HG03469 (cell line): ENCODE results near the gene SARM1.

ENCODE experiments used
- ATAC-seq: cut with Tn5 transposase; IDR thresholded peaks from one replicate; pipeline ENCODE4 v1.9.1; 2021; ENCODE audit warnings: mild to moderate bottlenecking, moderate library complexity, moderate number of reproducible peaks; ENCODE audit not compliant: unreplicated experiment

Gene SARM1

DNA sequence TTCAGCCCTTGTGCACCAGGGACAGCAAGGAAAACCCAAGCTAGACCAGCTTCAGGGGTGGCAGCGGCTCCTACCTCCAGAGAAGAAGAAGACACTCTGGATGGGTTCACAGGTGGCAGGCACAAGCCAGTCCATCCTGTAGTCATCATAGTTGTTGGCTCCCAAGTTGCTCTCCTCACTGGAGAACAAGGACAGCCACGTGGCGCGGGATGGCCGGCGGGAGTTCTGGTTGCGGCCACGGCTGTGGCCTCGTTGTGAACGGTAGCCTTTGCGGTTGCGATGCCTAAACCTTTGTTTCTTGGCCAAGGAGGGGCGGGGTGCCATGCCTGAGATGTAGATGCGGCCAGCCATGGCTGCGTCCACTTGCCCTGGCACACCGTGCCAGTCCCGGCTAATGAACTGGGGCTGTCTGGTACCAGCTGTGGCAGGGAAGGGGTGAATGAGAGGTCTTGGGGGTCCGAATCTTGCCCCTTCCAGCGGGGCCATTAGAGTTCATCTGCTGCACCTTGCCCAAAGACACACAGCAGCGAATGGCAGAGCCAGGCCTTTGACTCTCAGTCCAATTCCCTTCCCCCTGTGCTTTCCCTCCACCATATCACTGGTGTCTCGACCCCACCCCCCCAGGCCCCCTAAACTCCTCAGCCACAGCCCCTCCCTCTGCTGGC, 3.7 kb upstream of the SARM1 start:
- no peak for ATAC-seq

DNA sequence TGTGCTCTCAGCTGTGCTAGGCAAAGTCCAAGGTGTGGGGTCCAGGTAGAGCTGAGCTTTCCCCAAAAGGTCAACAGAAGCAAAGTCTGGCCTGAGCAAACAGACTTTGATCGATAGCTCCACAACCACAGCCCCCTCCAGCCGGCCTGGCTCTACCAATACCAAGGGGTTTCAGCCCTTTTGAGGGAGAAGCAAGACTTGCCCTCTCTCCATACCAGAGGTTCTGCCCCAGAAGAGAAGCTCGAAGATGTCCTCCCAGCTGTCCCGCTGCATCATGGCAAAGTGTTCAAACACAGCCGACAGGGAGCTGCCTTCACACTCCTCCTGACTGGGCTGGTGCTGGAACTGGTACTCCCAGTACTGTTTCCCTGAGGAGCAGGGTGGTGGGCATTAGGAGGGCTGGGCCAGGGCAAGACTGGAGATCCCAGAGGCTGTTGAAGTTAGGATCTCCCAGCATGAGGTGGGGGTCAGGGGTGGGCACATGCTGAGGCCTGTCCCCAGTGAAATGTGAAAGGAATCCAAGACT, 3.1 kb upstream of the SARM1 start:
- no peak for ATAC-seq

DNA sequence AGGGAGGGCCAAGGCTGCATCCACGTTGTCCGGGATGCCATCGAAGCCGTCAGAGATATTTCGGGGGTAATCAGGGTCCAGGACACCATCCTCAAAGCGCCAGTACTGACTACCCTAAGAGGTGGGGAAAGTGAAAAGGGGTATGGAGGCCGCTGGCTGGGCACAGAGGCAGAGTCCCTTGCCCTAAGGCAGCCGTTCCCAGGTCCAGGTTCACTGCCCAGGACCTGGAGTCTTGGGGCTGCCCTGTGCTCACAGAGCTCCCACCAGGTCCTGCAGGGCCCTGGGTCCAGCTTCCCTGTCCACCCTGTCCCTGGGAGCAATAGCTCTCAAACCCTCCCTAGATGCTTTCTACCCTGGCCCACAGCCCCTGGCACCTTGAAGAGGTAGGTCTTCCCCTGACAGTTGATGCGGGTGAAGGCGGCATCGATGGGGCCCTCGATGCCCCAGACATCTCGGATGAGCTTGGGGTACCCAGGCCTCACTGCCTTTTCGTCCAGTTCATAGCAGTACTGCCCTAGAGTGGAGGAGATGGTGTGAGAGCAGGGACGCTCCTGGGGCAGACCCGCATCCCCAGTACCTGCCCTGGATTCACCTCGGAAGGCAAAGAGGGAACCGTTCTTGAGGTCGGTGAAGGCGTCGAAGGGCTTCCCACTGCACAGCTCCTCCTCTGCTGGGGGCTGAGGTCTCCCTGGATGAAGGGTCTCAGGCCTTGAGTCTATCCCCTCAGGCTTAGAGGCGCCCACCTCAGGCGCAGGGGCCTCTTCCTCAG, 2.4 kb upstream of the SARM1 start:
- ATAC-seq: no peak

DNA sequence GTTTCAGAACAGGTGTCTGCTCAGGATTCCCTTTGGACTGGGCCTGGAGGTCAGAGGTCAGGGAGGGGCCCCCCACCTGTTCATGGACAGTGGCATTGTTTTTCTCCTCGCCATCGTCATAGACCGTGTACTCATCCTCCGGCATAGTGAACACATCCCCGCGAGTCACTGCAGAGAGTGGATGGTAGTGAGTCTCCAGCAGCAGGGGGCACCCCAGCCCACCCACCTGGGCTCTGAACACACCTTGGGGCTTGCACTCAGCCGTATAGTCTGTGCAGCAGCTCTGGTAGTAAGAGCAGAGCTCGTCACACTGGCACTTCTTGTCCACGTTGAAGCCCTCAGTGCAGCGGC, 1.8 kb upstream of the SARM1 start:
- ATAC-seq: no peak

DNA sequence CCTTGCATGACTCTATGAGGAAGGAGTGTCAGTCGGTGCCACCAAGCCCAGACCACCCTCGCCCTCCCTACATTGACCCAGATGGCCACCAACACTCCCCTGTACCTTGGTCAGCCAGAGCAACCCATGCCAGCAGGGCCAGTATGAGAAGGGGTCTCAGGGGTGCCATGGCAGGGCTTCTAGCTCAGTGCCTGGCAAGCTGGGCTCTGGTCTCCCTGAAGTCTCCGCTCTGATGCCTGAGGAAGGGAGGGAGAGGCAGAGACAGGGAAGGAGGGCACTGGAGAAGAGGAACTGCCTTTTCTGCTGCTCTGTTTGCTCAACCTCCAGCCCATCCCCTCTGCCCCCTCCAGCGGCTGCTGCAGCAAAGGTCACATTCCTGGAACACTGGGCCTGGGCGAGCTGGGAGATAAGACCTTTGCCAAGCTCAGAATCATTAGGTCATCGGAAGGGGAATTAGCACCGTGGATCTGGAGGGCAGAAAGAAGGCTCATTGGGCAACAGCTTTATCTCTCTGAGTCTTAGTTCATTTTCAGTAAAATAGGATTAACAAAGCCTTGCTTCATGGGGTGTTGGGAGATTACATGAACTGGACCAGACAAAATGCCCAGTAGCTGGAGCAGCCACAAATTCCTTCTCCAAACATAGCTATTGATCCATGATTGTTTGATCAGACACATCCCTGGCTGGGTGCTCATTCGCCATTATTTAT, 1.3 kb upstream of the SARM1 start, which contains the start of gene VTN:
Gene VTN (minus strand): TSS at position 273 of the 709 bp plus-strand sequence. CDS start 104 bp downstream, at position 169.
- no peak for ATAC-seq

DNA sequence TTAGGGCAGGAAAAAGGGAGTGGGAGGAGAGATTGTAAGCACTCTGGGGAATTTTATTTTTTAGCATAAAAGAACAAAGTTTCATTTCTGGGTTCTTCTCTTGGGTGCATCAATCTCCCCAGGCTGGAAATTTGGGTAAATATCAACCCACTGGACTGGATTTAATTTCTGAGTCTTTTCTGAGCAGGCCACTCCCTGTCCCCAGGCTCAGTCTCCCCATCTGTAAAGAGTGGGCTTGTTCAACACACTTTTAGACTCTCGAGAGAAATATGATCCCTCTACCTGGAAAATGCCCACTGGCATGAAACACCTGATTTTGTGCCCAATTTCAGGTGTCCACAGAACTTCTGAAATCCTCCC, 770 bp upstream of the SARM1 start:
- no peak for ATAC-seq

DNA sequence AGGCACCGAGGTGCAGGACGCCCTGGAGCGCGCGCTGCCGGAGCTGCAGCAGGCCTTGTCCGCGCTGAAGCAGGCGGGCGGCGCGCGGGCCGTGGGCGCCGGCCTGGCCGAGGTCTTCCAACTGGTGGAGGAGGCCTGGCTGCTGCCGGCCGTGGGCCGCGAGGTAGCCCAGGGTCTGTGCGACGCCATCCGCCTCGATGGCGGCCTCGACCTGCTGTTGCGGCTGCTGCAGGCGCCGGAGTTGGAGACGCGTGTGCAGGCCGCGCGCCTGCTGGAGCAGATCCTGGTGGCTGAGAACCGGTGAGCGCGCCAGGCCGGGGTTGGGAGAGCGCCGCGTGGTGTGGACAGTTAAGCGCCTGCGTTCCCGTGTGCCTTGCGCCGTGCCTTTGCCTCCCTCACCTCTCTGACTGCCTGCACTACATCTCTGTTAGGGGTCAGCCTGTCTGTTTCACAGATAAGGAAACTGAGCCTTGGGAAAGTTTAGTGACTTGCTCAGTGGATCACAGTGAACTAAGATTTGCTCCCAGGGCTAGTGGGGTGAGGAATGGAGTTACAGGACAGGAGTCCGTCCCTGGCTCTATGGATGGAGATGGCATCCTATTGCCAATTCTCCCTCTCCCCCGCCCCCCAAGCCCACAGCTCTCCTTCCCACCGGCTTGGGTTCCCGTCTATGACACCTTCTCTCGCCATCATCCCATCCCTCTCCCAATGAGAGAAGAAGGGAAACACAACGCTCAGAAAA, 880 bp downstream of the SARM1 start:
- ATAC-seq: no peak

DNA sequence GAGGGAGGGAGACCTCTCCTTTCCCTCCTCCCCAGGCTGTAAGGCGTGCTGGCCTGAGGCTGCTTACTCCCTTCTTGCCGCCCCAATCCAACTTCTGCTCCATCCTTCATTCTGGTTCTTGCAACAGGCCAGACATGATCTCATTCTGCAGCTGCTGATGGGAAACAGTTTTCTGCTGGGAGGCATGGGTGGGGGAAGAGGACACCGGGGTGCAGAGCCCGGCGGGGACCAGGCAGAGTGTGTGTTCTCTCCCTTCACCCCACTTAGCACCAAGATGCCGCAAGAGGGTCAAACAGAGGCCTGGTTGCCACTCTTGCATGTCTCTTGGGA, 1.4 kb downstream of the SARM1 start:
- no peak for ATAC-seq

DNA sequence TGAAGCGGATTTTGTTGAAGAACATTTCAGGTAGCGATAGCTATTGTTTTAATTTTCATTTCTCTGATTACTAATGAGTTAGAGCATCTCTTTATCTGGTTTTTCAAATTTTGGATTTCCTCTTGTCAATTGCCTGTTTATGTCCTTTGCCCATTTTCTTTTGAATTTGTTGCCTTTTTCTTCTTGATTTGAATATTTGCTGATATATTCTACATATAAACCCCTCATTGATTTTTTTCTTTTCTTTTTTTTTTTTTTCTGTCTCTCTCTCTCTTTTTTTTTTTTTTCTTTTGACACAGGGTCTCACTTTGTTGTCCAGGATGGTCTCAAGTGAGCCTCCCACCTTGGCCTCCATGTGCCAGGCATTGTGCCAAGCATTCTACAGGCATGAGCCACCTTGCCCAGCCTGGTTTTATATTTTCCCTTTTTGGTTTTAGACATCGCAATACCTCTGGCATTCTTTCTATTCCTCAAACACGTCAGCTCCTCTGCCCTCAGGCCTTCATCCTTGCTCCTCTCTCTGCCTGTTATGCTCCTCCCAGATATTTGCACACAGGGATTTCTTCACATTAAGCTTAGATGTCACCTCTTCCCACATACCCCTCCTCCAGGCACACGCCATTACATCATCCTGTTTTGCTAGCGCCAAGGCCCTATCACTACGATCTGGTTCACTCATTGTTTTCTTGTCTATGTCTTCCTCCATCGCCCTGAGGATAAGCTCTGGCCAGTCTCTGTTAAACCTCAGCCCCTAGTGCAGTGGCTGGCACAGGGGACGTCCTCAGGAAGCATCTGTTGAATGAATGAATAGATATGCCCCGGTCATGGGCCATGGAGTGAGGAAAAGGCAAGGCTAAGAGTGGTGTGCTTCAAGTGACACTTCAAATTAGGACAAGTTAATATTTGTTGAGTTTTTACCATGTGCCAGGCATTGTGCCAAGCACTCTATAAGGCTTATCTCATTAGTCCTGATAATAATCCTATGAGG, 8.6 kb downstream of the SARM1 start:
- ATAC-seq: no peak

DNA sequence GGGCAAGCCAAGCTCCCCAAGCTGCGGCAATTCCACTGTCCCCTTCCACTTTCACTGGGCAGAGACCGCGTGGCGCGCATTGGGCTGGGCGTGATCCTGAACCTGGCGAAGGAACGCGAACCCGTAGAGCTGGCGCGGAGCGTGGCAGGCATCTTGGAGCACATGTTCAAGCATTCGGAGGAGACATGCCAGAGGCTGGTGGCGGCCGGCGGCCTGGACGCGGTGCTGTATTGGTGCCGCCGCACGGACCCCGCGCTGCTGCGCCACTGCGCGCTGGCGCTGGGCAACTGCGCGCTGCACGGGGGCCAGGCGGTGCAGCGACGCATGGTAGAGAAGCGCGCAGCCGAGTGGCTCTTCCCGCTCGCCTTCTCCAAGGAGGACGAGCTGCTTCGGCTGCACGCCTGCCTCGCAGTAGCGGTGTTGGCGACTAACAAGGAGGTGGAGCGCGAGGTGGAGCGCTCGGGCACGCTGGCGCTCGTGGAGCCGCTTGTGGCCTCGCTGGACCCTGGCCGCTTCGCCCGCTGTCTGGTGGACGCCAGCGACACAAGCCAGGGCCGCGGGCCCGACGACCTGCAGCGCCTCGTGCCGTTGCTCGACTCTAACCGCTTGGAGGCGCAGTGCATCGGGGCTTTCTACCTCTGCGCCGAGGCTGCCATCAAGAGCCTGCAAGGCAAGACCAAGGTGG, 9.8 kb downstream of the SARM1 start:
- ATAC-seq: no peak

DNA sequence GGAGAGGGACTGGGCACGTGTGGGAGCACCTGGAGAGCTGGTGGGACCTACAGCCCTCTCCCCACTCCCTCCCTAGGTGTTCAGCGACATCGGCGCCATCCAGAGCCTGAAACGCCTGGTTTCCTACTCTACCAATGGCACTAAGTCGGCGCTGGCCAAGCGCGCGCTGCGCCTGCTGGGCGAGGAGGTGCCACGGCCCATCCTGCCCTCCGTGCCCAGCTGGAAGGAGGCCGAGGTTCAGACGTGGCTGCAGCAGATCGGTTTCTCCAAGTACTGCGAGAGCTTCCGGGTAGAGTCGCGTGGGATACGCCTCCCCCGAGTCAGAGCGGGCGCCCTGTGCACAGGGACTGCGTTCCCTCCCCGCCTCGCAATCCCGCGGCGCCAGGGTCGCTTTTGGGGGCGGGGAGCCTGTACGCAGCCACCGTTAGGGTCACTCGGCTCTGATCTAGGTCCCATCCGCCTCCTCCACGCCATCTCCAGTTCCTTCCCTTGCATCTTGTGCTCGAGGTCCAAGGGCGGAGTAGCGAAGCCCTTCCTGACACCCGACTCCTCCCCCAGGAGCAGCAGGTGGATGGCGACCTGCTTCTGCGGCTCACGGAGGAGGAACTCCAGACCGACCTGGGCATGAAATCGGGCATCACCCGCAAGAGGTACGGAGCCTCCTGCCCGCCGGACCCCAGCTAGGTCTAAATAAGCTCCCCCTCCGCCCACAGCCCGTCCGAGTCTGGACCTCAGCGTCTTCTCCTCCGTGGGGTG, 13.0 kb downstream of the SARM1 start:
- ATAC-seq: no peak

DNA sequence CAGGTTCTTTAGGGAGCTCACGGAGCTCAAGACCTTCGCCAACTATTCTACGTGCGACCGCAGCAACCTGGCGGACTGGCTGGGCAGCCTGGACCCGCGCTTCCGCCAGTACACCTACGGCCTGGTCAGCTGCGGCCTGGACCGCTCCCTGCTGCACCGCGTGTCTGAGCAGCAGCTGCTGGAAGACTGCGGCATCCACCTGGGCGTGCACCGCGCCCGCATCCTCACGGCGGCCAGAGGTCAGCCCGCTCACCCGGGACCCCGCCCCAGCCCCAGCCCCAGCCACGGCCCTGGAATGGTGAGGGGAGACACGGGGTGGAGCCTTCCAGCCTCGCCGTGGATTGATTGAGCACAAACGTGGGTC, 13.5 kb downstream of the SARM1 start:
- no peak for ATAC-seq

DNA sequence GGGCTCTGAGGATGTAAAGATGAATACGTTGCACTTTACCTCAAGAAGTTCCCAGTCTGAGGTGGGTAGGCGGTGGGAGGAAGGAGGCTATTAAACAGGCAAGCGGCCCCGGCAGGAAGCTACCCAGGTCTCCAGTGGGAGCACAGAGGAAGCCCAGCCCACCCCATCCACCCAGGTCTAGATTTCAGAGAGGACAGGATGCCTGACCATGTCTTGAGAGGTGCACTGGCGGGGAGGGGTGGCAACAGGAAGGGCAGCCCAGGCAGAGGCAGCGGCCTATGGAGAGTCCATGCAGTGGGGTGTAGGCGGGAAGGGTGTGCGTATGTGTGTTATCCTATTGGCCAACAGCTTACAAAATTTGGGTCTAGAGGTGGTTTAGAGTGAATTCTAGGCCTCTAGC, 13.9 kb downstream of the SARM1 start:
- ATAC-seq: no peak

DNA sequence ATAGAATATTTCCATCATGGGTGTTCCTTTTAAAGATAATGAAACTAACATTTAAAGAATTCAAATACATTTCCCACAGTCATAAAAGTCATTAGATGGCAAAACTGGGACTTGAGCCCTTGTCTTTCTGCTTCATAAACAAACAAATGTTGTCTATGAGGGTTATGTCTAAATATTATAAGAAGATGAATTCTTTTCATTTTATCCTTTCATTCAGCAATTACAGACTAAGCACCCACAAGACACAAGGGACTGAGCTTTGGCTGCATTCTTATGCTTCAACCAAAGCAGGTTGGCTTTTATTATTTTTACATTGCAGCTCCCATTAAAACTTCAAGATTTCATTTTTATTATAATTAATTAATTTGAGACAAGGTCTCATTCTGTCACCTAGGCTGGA, 14.9 kb downstream of the SARM1 start:
- no peak for ATAC-seq

DNA sequence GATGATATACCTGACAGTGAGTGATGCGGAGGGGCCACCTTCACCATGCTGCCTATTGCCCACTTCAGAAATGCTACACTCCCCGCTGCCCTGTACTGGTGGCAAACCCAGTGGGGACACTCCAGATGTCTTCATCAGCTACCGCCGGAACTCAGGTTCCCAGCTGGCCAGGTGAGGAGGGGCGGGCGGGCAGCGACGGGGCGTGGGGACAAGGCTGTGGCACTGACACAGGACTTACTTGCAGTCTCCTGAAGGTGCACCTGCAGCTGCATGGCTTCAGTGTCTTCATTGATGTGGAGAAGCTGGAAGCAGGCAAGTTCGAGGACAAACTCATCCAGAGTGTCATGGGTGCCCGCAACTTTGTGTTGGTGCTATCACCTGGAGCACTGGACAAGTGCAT, 16.6 kb downstream of the SARM1 start:
- ATAC-seq: no peak

DNA sequence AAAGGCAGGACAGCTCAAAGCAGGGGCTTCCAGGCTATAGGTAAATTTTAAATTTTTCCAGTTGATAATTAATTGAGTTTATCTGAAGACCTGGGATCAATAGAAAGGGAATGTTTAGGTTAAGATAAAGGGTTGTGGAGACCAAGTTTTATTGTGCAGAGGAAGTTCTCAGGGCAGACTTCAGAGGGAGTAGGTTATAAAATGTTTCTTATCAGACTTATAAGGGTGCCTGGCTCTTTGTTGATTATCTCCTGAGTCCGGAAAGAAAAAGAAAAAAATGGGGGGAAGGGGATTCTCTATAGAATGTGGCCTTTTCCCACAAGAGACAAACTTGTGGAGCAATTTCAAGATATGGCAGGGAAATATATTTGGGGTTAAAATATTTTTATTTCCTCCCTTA, 18.6 kb downstream of the SARM1 start:
- no peak for ATAC-seq

DNA sequence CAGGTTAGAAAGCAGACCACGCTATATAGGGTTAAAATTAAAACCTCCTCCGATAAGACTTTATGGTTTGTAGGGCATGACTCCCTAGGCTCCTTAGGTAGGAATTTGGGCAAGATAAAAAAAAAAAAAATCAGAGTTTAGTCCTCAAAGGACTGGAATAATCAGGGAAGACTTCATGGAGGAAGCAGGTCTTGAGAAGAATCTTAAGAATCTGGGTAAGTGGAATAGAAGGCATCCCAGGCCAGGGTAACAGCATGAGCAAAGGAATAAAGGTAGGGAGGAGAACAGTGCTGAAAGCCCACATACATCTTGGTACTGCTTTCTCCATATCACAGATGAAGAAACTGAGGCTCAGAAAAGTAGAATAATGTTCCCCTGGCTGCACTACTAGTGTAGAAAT, 19.1 kb downstream of the SARM1 start:
- no peak for ATAC-seq

DNA sequence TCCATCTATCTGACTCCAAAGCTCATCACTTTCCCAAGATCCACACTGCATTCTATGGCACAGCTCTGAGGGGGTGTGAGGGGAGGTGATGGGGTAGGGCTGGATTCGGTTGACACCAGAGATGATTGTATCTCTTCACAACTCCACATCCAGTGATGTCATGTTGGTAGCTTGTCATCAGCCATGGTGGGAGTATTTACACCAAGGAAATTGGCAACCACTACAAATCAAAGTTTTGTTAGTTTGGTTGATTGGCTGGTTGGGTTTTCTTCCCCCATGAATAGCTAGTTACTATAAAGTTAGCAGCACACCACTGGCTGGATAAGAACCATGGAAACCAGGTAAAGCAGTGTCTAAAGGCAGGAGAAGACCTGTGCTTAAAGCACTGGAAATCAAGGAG, 19.5 kb downstream of the SARM1 start:
- ATAC-seq: no peak

DNA sequence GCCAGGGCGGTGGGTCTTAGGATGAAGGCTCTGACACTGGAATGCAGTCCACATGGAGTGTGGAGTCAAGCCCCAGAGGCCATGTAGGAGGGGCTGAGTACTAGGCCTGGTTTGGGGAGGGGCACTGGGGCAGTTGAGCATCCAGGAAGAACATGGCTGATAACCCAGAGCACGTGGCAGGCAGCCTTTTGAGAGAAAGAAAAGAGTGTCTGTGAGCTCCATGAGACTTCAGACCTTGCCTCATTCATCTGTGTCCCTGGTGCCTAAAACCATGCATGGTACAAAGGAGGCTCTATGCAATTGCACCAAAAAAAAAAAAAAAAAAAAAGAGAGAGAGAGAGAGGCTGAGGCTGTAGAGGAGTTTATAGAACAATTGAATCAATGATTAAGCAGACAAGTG, 19.9 kb downstream of the SARM1 start:
- no peak for ATAC-seq
